NCI-H82 (cell line): ENCODE results near the gene NECAB2.

Source experiments
- DNase-seq: peaks from one replicate; lab custom pipeline; 2025; lab: John Stamatoyannopoulos, UW

Gene NECAB2

DNA sequence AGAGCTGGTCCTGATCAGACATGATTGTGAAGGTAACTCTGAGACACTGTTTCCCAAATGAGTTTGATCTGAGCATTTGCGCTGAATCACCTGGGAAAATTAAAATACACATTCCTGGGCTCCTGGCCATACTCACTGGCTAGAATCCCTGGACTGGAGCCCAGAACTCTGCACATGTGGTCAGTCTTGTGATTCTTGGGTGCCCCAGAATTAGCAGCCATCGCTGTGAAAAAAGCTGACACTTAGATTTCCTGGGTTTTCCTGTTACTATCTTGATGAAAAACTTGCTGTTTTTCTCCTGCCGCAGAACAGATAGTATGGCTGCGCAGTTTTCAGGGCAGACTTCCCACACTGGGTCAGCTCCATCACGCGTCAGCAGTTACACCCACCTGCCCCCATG is 24.6 kb downstream of the NECAB2 start:
- DNase-seq = no peak

DNA sequence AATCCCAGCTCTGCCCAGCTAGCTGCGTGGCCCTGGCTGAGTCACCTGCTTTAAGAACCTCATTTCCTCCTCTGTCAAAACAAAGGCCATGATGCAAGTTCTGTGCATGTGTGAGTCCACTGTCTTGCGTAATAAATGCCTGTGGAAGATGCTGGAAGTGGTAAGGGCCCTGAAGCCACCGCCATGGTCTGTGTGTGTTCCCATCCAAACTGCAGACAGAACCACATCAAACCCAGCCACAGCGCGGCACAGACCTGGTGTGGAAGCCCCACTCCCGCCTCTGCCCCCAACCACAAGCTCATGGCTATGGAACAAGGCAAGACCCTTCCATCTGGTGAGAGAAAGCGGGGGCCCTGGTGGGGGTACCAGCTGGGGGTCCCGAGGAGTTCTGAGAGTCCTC is 26.0 kb downstream of the NECAB2 start:
- no peak for DNase-seq

DNA sequence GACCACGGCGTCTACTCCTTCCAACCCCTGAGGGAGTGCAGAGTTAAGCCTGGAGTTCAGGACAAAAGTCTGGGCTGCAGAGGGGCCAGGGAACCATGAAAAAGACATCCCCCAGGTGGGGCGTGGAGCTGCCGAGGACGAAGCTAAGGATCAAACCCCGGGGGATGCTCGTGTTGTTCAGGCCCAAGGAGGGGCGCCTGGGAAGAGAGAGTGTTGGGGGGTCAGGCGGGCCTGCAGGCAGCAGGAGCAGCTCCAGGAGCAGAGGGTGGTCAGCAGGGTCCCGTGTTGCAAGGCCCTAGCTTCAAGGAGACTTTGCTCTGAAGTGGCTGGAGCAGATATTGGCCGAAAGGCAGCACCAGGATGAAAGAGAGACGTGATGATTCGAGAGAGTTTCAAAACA is 26.7 kb downstream of the NECAB2 start:
- DNase-seq = no peak

DNA sequence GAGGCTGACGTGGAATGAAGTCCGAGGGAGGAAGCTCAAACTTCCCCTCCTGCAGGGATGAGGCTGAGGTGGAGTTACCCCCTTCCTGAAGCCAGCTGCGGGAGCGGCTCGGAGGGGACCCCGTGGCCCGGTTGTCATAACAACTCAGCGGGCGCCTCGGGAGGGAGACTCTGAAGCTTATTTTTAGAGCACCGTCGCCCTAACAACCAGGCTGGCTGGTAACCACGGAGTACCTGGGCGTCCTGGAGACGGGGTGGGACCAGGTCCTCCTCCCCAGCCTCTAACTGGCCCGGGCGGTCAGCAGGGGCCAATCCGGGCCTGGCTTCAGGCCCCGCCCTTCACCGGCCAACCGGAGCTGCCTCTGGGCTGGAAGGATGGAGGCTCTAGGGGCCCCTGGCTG is 27.7 kb downstream of the NECAB2 start:
- DNase-seq = no peak

GRCh38 chr16:83996481-83997252 is 28.6 kb downstream of the NECAB2 start:
- no peak for DNase-seq

GRCh38 chr16:83998091-83998490 is 30.0 kb downstream of the NECAB2 start:
- DNase-seq = no peak

GRCh38 chr16:84000989-84001642 is 33.1 kb downstream of the NECAB2 start:
- no peak for DNase-seq

- no peak for DNase-seq
These were observed 33.7 kb downstream of the NECAB2 start for GRCh38 chr16:84001726-84002125.

DNA sequence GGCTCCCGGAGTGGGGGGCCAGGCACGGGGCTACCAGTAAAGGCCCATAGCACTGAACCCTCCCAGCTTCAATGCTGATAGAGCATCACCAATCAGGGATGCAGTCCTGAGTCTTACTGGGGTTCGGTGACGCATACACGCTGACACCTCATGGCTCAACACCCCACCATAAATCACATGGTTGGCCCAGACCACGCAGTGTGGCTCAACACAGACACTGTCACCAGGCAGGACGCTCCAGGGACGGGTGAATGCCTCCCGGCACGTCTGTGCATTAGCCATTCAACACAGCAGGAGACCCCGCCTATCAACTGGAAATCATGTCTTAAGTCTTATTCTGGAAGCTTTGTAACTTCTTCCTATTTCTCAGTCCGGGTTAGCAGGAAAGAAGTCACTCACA is 35.0 kb downstream of the NECAB2 start:
- no peak for DNase-seq

DNA sequence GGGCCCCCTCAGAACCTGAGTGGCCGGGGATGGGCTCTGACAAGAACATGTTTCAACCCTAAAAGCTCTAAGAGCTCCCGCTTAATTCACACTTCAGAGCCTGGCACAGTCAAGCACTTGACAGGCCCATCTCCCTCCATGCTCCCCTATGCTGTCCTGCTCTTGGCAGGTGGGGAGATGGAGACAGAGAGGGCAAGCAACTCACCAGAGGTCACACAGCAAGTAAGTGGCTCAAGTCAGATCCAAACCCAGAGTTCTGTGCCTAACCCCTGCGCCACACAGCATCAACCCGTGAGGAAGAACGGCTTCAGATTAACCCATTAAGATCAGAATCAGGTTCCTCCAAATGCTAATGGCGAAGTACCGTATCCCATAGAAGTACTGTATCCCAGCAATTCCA is 36.4 kb downstream of the NECAB2 start:
- no peak for DNase-seq

GRCh38 chr16:84005391-84005790 is 37.3 kb downstream of the NECAB2 start:
- peak; percentile 34 for DNase-seq

DNA sequence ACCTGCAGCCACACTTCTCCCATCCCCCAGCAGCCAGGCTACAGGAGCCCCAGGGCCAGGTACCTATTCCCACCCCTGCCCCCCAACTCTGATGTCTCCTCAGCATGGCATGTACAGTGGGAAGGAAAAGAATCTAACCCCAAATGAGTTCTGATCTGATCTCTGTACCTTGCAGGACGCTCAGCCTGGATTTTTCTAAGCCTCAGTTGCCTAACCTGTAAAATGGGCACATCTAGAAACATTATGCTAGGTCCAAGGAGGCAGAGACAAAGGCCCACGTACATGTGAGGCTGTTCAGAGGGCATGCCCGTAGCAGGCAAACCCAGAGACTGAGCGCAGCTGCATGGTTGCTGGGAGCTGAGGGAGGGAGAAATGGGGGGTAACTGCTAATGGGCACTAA is 39.5 kb downstream of the NECAB2 start:
- DNase-seq = no peak

- no peak for DNase-seq
These were observed 39.9 kb downstream of the NECAB2 start for GRCh38 chr16:84007965-84008364.

GRCh38 chr16:84009282-84009681 is 41.2 kb downstream of the NECAB2 start:
- no peak for DNase-seq

- peak; percentile 100 for DNase-seq
These were observed 45.9 kb downstream of the NECAB2 start for GRCh38 chr16:84013787-84014569.

- no peak for DNase-seq
These were observed 46.7 kb downstream of the NECAB2 start for GRCh38 chr16:84014570-84015327.

GRCh38 chr16:84015399-84015798 is 47.4 kb downstream of the NECAB2 start:
- no peak for DNase-seq

GRCh38 chr16:84016477-84016876 is 48.4 kb downstream of the NECAB2 start:
- no peak for DNase-seq

DNA sequence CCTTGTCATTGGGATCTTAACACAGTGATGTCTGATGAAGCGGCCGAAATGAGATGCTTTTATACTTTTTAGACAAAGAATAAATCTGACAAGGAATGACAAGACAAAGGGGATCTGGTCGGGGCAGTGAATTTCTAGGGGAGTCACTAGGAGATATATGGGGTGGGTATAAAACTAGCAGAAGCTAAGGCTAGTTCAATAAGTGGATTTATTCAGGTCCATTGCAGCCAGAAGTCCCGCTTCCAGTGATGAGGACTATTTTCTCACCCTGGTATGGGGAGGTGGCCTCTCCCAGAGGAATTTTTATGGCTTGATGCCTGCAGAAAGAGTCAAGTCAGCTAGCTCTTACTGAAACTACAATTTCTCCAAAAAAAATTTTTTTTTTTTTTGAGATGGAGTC is 50.7 kb downstream of the NECAB2 start:
- no peak for DNase-seq

- no peak for DNase-seq
These were observed 52.3 kb downstream of the NECAB2 start for GRCh38 chr16:84020353-84020752.

DNA sequence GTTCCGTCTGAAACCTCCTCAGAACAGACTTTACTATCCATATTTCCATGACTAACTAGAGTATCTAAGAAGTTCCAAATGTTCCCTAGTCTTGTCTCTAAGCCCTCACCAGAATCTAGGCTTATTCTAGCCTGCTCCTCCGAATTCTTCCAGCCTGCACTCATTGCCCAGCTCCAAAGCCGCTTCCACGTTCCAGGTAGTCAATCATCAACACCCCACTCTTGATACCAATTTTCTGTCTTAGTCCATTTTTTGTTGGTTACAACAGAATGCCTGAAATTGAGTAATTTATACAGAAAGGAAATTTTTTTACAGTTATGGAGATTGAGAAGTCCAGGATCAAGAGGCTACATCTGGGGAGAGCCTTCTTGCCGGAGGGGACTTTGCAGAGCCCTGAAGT is 53.4 kb downstream of the NECAB2 start:
- no peak for DNase-seq

DNA sequence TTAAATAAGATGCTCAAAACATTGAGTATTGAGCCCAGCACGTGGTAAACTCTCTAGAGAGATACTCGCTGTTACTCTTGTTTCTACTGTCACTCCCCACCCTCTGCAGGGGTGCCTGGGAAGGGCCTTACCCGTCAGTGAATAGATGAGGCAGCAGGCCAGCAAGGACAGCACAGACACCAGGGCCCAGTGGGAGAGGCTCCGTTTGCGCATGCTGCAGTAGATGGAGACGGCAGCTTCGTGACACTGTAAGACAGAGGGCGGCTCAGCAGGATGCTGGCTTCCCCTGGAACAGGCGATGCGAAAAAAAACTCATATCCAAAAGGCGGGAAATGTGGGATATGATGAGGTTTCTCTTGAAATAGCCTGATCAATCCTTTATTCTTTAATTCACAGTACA is 54.6 kb downstream of the NECAB2 start:
- DNase-seq = no peak
